GM08714 (cell line): ENCODE measurements around the gene B4GALT3.

Experiments used
- H3K4me3 ChIP-seq: fragments of 200-500 bp; sonication (Bioruptor generic); 2 replicates; pipeline ENCODE4 v1.5.1; 2014; ENCODE audit warnings: mild to moderate bottlenecking, low read length, inconsistent platforms
- ZNF274 ChIP-seq: IDR thresholded peaks from 2 replicates; pipeline ENCODE4 v1.6.1; 2012; ENCODE audit warnings: mild to moderate bottlenecking, low read depth, low read length

Gene B4GALT3

DNA sequence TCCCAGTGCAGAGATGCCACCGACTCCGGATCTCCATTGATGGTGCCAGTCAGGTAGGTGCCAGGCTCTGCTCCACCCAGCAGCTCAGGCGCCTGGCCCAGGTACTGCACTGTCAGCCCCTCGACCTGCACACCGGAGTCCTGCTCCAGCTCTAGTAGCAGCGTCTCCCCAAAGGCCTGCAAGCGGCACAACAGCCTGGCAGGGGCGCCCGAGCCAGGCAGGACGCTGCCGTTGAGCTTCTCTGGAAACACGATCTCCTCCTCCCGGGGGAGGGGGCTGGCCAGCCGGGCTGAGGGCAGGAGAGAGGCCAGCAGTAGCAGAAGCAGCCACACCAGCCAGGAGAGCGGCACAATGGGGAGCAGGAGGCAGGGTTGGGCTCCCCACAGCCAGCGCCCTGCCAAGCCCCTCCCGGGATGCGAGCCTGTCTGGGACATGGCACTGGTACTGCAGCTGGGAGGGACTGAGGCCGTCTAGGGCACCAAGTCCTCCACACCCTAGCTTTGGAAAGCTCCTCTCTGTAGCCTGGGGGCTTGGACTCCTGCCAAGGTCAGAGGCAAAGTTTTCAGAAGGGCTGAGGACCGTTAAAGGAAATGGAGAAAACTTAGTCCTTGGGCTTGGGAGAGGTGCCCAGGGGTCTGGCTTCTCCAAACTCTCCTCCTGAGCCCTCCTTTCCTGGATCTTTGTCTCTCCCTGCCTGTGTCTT lies 21.0 kb upstream of the B4GALT3 start:
- no peak for TF ChIP-seq ZNF274
- H3K4me3 ChIP-seq: no peak overlapping the region

DNA sequence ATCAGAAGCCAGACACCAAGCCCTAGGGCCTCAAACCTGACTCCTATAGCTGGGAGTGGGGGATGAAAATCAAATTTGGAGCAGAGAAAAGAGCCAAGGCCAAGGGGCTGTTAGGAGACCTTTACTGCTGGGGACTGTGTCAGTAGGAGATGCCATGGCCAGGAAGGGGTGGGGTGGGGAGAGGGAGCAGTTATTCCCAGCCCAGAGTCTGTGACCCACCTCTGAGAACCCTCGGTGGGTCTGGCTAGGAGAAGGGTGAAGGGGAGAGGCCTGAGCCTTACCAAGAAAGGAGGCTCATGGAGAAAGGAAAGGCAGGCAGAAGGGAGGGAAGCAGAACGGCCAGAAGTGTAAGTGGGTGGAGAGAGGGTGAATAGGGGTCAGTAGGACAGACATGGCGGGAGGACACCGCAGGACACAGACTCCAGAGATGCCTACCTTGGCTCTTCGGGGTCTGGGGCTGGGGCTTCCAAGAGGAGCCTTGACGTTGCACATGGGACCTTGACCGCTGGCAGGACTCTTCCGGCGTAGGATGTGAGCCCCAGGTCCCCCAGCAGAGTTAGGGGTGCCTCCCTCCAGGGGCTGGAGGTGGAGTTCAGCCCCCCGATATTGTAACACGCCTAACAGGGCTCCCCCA lies 20.4 kb upstream of the B4GALT3 start:
- H3K4me3 ChIP-seq: no peak overlapping the region
- TF ChIP-seq ZNF274: no peak

DNA sequence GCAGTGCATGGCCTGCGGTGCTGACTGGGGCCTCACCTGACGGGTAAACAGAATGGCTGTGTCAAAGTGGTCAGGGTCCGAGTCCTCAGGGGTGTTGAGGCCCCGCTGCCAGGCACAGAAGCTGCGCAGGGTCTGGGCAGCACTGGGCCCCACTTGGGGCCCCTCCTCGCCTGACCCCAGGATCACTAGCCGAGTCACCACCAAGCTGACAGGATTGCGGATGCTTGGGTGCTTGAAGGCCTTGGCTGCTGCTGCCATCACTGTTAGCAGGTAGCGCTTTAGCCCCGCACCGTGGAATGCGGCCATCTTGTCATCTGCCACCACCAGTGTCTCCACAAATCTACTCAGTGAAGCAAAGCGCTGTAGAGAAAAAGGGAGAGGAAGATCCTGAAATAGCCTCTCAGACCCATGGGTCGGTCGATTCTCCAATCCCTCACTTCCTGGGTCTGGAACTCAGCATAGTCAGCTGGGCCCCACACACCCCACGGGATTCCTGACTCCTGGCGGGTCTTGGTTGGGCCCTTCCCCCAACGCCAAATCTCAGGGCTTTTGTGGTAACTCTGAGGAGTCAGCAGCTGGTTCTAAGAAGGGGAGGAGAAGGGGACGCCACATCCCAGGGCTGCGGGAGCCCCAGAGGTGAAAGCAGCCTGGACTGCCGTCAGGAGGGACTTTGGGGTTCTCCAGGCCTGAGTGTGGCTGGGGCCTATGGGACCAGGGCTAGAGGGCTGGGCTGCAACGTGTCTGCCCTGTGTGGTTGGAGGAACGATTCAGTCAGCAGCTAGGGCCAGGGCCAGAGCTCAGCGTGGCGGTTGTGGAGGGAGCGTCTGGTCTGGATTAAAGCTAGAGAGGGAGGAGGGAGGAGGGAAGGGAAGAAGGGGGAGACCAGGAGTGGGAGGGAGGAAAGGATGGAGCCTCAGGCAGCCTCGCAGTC lies 19.5 kb upstream of the B4GALT3 start:
- no peak overlapping the region for H3K4me3 ChIP-seq
- TF ChIP-seq ZNF274: no peak

DNA sequence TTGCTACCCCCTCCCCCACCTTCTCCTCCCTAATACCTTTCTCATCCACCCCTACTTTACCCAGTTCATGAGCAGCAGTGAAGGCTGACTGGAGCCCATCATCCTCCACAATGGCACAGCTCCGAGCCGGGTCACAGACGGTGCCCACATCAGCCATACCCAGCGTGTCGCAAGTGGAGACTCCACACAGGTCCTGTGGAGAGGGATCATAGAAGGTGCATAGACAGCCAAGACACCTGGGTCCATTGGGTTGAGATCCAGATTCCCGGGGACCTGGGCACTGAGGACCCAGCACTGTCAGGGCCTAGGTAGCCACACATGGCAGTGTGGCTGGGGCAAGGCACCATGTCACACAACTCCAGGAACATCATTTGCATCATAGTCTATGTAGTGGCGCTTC lies 18.8 kb upstream of the B4GALT3 start:
- H3K4me3 ChIP-seq: no peak overlapping the region

DNA sequence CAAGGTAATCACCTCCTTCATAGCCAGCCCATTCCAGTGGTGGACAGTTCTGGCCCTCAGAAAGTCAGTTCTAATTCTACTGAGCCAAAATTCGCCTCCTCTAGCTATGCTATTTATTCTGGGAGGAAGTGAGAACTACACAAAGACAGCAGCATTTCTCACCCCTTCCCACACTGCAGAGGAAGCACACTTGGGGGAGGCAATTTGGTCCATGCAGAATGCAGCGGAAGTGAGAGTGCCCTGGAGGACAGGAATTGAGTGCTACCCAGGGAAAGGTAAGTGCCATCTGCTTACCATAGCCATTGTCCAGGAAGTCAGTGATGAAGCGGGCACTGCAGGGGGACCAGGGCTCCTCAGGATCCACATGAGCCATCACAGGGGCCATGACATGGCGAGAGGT lies 17.9 kb upstream of the B4GALT3 start:
- no peak overlapping the region for H3K4me3 ChIP-seq
- TF ChIP-seq ZNF274: no peak

More for the DNA sequence above, 18.8 kb upstream of the B4GALT3 start:
- no peak for TF ChIP-seq ZNF274

DNA sequence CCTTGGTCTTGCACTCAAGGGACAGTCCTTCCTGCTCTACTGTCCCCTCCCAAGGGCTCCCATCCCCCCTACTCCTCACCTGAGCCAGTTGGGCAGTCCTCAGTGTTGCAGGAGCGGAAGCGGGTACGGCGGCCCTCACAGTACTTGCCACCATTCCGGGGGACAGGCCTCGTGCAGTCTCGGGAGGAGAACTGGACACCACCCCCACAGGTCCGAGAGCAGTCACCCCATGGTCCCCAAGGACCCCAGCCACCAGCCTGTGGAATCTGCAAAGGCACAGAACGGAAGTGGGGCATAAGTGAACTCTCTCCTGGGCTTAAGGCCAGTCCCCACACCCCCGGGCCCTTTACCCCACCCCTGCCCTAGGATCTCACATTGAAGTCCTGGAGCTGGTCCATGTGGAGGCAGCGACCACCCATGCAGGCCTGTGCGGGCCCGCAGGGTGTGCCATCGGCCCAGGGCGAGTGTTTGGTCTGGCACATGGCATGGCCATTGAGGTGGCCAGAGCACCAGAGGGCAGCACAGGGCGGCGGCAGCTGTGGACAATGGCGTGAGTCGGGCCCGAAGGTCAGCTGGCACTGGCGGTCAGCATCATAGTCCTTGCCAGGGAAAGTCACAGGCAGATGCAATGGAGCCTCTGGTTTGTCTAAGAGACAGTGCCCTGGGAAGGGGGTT lies 16.4 kb upstream of the B4GALT3 start:
- TF ChIP-seq ZNF274: no peak
- H3K4me3 ChIP-seq: no peak overlapping the region

DNA sequence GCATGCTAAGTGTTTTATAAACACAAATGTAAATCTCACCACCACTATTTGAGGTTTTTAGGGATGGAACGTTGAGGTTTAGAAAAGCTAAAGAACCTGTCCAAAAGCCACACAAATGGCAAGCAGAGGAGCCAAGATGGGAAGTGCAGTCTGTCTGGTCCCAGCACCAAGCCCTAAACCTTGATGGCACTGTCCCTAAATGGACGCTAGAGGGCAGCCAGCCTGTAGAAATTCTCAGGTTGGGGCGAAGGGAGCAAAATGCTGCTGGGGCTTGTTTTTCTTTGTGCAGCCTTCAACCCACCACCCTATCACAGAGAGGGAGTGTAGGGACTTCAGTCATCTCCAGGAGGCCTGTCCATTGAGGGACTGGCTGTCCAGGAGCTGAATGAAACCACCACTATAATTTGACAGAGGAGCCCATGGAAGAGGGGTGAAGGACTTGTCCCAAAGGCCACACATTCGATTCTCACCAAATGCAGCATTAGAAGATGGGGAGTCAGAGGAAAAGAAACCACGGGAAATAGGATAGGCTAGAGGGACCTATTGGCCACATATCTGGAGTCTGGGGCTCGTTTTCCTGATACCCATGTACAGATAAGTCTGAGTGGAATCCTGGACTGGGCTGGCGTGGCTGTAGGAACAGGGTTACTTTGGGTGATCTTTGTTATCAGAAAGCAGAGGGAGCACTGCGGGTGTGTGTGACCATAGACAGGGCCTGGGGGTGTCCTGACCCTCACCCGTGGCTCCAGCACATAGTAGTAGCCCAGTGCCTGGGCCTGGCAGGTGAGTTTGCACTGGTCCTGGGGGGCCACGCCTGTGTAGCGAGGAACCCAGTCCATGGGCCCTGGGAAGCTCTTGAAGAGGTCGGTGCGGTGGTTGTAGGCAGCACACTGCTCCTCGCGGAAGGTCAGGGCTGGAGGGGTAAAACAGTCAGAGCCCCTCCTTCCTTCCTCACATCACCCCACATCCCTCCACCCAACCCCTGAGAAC lies 15.5 kb upstream of the B4GALT3 start:
- H3K4me3 ChIP-seq: no peak overlapping the region
- TF ChIP-seq ZNF274: no peak

DNA sequence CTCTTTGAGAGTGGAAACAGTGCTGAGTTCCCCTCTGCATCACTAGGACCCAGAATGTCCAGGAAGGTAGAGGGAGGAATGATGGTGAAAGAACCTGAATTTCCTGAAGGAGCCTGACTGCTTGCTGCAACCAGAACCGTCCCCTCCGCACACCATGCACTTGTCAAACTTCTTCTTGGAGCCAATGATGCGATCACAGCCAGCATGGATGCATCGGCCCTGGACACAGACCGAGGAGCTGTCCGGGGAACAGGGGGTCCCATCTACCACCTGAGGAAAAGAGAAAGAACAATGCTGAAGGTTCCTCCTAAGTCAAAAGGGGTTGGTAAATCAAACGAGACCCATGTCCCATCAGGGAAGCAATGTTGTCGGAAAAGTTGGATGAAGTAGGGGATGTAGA lies 14.7 kb upstream of the B4GALT3 start:
- no peak for TF ChIP-seq ZNF274

DNA sequence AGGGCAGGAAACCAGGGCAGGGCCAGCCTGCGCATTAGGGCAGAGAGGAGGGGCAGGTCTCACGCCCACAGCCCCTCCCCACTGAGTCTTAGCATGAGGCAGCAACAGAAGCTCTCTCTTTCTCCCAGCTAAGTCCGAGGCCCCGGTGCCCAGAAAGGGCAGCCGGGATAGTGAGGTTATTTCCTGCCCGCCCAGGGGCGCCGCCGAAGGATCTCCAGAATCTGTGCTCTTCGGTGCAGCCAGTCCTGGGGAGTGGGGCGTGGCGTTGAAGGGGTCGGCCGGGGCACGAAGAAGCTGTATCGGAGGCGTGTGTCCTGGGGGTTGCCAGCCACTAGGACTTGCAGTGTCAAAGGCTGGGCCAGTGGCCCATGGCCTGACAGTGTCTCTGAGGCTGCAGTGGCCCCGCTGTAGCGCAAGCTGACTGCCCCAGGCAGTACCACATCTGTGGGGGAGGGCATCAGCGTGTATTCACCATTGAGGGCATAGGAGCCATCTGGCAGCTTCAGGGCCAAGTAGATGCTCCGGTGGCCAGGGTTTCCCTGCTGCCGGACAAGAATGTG lies 13.7 kb upstream of the B4GALT3 start:
- TF ChIP-seq ZNF274: no peak
- H3K4me3 ChIP-seq: no peak overlapping the region

More for the DNA sequence above, 14.7 kb upstream of the B4GALT3 start:
- H3K4me3 ChIP-seq: no peak overlapping the region

DNA sequence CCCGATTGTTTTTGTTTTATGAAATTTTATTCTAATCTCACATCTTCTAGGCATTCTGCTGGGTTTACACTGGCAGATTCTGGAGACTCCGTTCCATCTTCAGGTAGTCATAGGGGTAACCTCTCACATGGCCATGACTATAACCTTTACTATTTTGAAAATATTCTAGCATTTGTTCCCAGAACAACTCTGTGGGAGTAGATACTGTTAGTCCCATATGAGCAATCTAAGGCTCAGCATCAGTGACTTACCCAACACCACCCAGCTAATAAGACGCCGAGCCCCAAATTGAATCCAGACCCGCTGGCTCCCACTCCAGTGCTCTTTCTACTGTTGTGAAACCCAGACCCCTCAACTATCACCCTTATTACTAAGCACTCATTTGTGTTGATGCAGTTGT lies 11.7 kb upstream of the B4GALT3 start:
- TF ChIP-seq ZNF274: no peak
- H3K4me3 ChIP-seq: no peak overlapping the region

DNA sequence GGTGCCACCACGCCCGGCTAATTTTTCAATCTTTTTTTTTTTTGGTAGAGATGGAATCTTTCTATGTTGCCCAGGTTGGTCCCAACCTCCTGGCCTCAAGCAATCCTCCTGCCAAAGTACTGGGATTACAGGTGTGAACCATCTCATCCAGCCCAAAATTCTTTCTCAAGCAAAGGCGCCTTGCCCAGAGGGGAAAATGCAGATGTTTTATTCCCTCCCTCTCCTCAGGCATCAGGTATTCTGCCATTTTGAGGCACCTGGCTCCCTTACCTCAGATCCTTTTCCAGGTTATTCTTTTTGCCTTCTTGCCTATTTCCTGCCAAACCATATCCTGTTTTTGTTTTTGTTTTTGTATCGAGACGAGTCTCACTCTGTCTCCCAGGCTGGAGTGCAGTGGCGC lies 11.1 kb upstream of the B4GALT3 start:
- no peak overlapping the region for H3K4me3 ChIP-seq
- TF ChIP-seq ZNF274: no peak

DNA sequence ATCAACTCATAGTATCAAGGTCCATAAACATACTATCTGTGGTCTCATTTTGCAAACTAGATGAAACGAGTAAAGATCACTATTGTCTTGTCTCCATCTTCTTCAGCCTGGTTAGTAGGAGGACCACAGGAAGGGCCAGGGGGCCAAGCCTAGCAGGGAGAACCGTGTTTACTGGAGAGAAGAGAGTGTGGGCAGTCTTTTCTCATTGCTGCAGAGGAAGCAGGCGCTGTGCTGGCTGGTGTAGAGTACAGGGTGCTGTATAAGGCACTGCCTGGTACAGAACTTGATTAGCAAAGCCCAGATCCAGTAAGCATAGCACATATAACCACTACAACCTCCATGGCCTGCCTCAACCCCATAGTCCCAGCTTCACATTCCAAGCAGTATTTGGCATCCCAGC lies 10.0 kb upstream of the B4GALT3 start:
- no peak overlapping the region for H3K4me3 ChIP-seq
- no peak for TF ChIP-seq ZNF274
